ENCODE measurements around the gene RIPK4. TPM values are rescaled to one million over a fixed set of nuclear protein-coding genes. Genes with fewer than 3 reads are reported as not detected.
A peak's percentile ranks its signal among the peaks of the same experiment; 100 is the strongest.

RIPK4 gene
- total RNA-seq, 1 donor from 2014 or later = 34.0 TPM

DNA sequence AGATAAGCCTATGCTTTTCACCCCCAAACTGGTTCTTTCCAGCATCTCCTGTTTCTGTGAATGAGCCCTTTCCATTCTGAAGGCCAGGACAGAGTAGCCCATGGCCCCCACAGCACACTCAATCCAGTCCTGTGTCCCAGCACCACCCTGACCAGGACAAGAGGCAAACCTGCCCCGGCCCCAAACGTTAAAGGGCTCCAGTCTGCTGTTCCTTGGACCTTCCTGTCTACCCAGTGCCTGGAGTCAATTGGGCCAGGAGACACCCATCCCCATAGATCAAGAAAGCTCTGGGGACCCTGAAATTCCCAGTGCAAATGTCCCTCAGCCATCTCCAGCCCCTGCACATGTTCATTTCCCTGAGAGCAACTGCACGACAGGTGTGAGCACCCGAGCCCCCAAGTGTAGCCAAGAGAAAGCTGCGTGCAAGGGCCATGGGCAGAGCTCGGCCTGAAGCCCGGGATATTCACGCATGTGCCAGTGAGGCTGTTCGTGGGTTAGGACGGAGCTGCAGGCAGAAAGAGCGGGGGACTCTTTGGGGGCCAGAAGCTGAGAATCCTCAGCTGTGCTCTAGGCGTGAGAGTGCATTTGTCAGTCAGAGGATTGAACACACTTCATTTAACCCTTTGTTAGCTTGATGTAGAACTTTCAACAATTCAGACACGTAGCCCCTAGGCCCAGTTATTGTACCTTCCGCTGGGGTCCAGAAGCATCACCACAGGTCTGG lies 4.2 kb upstream of the RIPK4 start:
- Histone ChIP-seq H3K27me3 (ENCODE audit: control insufficient read depth, insufficient read depth, low read length) (peaks cover 1% of the 10 kb centered on the region), H3K36me3 (ENCODE audit: control insufficient read depth, insufficient read depth, low read length) (no peaks in the 10 kb centered on the region), H3K4me3 (ENCODE audit: low read depth, low read length) (no peak overlapping the region)
- DNase-seq (ENCODE audit: low read depth) (no peak), FAIRE-seq (no peak)
- TF ChIP-seq CTCF (IDR thresholded peaks at IDR 0.05; ENCODE audit: insufficient read depth, low read length, severe bottlenecking) = no peak

DNA sequence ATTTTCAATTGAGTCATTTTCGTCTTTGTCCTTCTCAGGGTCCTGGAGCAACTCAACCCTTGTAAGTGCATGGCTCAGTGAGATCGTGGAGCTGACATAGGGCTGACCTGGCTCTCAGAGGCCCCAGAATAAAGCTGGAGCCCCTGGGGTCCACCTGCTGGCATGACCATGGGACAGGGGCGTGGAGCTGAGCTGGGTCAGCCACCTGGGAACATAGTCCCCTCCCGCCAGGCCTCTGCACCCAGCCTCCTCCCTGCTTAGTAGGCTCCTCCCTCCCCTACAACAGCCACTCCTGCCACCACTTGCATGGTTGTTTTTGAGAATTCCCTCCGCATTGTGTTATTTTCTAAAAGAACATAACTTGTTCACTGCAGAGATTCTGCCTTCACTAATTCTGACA lies 3.1 kb upstream of the RIPK4 start:
- peak; percentile 77 for FAIRE-seq
- TF ChIP-seq CTCF (IDR thresholded peaks at IDR 0.05; ENCODE audit: insufficient read depth, low read length, severe bottlenecking) = no peak
- Histone ChIP-seq H3K4me3 (ENCODE audit: low read depth, low read length) (no peak overlapping the region), H3K36me3 (ENCODE audit: control insufficient read depth, insufficient read depth, low read length) (no peaks in the 10 kb centered on the region), H3K27me3 (ENCODE audit: control insufficient read depth, insufficient read depth, low read length) (peaks cover 1% of the 10 kb centered on the region)
- DNase-seq (ENCODE audit: low read depth) = no peak

- FAIRE-seq = no peak
- H3K36me3 ChIP-seq (ENCODE audit: control insufficient read depth, insufficient read depth, low read length) = no peaks in the 10 kb centered on the region
- no peaks in the 10 kb centered on the region for H3K27me3 ChIP-seq (ENCODE audit: control insufficient read depth, insufficient read depth, low read length)
- no peak for DNase-seq (ENCODE audit: low read depth)
- TF ChIP-seq CTCF (IDR thresholded peaks at IDR 0.05; ENCODE audit: insufficient read depth, low read length, severe bottlenecking) = no peak
- H3K4me3 ChIP-seq (ENCODE audit: low read depth, low read length) = no peak overlapping the region
These were observed 2.7 kb upstream of the RIPK4 start for GRCh38 chr21:41769521-41769920.

GRCh38 chr21:41769111-41769510 lies 2.3 kb upstream of the RIPK4 start:
- Histone ChIP-seq H3K4me3 (ENCODE audit: low read depth, low read length) (no peak overlapping the region), H3K36me3 (ENCODE audit: control insufficient read depth, insufficient read depth, low read length) (no peaks in the 10 kb centered on the region), H3K27me3 (ENCODE audit: control insufficient read depth, insufficient read depth, low read length) (no peaks in the 10 kb centered on the region)
- FAIRE-seq = no peak
- TF ChIP-seq CTCF (IDR thresholded peaks at IDR 0.05; ENCODE audit: insufficient read depth, low read length, severe bottlenecking) = no peak
- DNase-seq (ENCODE audit: low read depth) = no peak

DNA sequence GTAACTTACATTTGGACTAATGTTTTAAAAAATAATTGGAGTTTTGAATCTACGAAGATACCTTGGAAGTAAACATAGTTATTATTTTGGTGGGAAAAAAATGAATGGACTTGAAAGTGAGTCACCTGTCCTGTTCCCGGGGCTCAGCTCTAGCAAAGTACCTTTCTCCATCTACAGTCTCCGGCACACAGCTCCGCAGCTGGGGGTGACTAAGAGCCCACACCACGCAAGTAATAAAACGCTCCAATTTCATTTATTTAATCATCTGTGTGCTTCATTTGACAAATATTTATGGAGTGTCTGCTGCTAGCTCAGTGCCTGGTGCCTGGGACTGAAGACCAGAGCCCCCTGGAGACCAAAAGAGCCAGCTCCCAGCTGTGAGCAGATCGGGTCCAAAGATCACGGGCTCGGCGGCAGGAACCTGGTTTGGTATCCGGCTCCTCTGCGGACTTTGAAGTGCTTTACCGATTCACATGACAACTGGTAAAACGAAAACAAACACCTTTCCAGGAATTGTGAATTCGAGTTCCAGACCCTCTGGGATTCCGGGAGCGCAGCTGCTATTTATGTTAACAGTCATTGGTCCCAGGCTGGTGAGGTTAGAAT lies 1.7 kb upstream of the RIPK4 start:
- Histone ChIP-seq H3K36me3 (ENCODE audit: control insufficient read depth, insufficient read depth, low read length) (no peaks in the 10 kb centered on the region), H3K4me3 (ENCODE audit: low read depth, low read length) (peak overlapping the region; percentile 21), H3K27me3 (ENCODE audit: control insufficient read depth, insufficient read depth, low read length) (no peaks in the 10 kb centered on the region)
- DNase-seq (ENCODE audit: low read depth) = peak; percentile 92
- peak; percentile 40 for TF ChIP-seq CTCF (IDR thresholded peaks at IDR 0.05; ENCODE audit: insufficient read depth, low read length, severe bottlenecking)
- FAIRE-seq = no peak
